ENCODE measurements around the gene ZDHHC8. TPM values are rescaled to one million over a fixed set of nuclear protein-coding genes. Genes with fewer than 3 reads are reported as not detected.

ZDHHC8 gene
- total RNA-seq = 10 to 100 TPM; 82.2 to 82.3 TPM
- polyA plus RNA-seq (2013, experiment 1 of 2) = 70.4 TPM
- polyA plus RNA-seq (2013, experiment 2 of 2) = 56.8 TPM
- long read RNA-seq, experiment 1, full-length matches to known transcripts = 2 of 16 reads
- long read RNA-seq, experiment 1, partial matches to known transcripts = 12 of 16 reads
- long read RNA-seq, experiment 1, other reads (novel, unspliced or antisense) = 2 of 16 reads
- long read RNA-seq, experiment 2, full-length matches to known transcripts = 34 of 82 reads
- long read RNA-seq, experiment 2, partial matches to known transcripts = 18 of 82 reads
- long read RNA-seq, experiment 2, other reads (novel, unspliced or antisense) = 30 of 82 reads
- long read RNA-seq, experiment 3, partial matches to known transcripts = 9 of 10 reads
- long read RNA-seq, experiment 3, other reads (novel, unspliced or antisense) = 1 of 10 reads
- long read RNA-seq, experiment 4 = 0 reads

- no peaks in the 10 kb centered on the region for H3K27me3 Mint-ChIP-seq (ENCODE audit: insufficient read depth)
- H3K27ac ChIP-seq (ENCODE audit: low read depth, low read length) = peak within 1 kb of the TSS; percentile 73
- peak within 1 kb of the TSS; percentile 57 for H3K4me3 Mint-ChIP-seq
- H3K4me1 Mint-ChIP-seq = no peaks in the 10 kb centered on the region
- no peak for TF ChIP-seq CTCF (conservative IDR thresholded peaks at IDR 0.05)
- DNase-seq = no peak
- H3K27ac Mint-ChIP-seq = no peak within 1 kb of the TSS
- no peaks in the 10 kb centered on the region for H3K4me1 ChIP-seq (ENCODE audit: control insufficient read depth, insufficient read depth, low read length)
- H3K9me3 Mint-ChIP-seq = no peaks in the 10 kb centered on the region
- H3K36me3 Mint-ChIP-seq (ENCODE audit: low read depth) = peaks cover 16% of the 10 kb centered on the region
- H3K4me3 ChIP-seq (ENCODE audit: low read length) = peak within 1 kb of the TSS; percentile 75
- H3K36me3 ChIP-seq (ENCODE audit: control insufficient read depth, insufficient read depth, low read length) = peaks cover 21% of the 10 kb centered on the region
- WGBS, 2 experiments (ENCODE audit: insufficient coverage in 1 of 2, insufficient read length in 1 of 2) = 0% methylated on average over 43 of the region's 43 CpGs; no CpG with 5 or more reads in 1 of the 2 experiments
- peak within 1 kb of the TSS; percentile 6 for H3K9ac ChIP-seq (ENCODE audit: extremely low read depth, low read length, poor library complexity, severe bottlenecking)
- H3K27me3 ChIP-seq (ENCODE audit: control insufficient read depth, insufficient read depth, low read length, poor library complexity, severe bottlenecking) = no peaks in the 10 kb centered on the region
- H3K9me3 ChIP-seq (ENCODE audit: control insufficient read depth, low read length) = no peaks in the 10 kb centered on the region
Measured at GRCh38 chr22:20131597-20131858, at the start of gene ZDHHC8. ZDHHC8 (plus strand) TSS chr22:20131804; CDS start chr22:20131948, 144 bp downstream.

GRCh38 chr22:20083157-20083890, 48.3 kb upstream of the ZDHHC8 start:
- peak; percentile 68 for DNase-seq
- no peaks in the 10 kb centered on the region for H3K9me3 ChIP-seq (ENCODE audit: control insufficient read depth, low read length)
- Mint-ChIP-seq H3K36me3 (ENCODE audit: low read depth) (peaks cover 38% of the 10 kb centered on the region), H3K4me1 (peaks cover 39% of the 10 kb centered on the region), H3K27me3 (ENCODE audit: insufficient read depth) (no peaks in the 10 kb centered on the region), H3K27ac (peak overlapping the region; percentile 87), H3K9me3 (no peaks in the 10 kb centered on the region), H3K4me3 (peak overlapping the region; percentile 85)
- WGBS, 2 experiments (ENCODE audit: insufficient coverage in 1 of 2, insufficient read length in 1 of 2) = 88 to 95% methylated on average over 10 of the region's 10 CpGs
- H3K27ac ChIP-seq (ENCODE audit: low read depth, low read length) = peak overlapping the region; percentile 61
- H3K36me3 ChIP-seq (ENCODE audit: control insufficient read depth, insufficient read depth, low read length) = peaks cover 33% of the 10 kb centered on the region
- peak overlapping the region; percentile 30 for H3K4me3 ChIP-seq (ENCODE audit: low read length)
- no peak for TF ChIP-seq CTCF (conservative IDR thresholded peaks at IDR 0.05)
- H3K9ac ChIP-seq (ENCODE audit: extremely low read depth, low read length, poor library complexity, severe bottlenecking) = no peak overlapping the region
- no peaks in the 10 kb centered on the region for H3K27me3 ChIP-seq (ENCODE audit: control insufficient read depth, insufficient read depth, low read length, poor library complexity, severe bottlenecking)
- H3K4me1 ChIP-seq (ENCODE audit: control insufficient read depth, insufficient read depth, low read length) = peaks cover 4% of the 10 kb centered on the region

GRCh38 chr22:20083891-20084546, 47.6 kb upstream of the ZDHHC8 start:
- Mint-ChIP-seq H3K27me3 (ENCODE audit: insufficient read depth) (no peaks in the 10 kb centered on the region), H3K4me3 (no peak overlapping the region), H3K27ac (peak overlapping the region; percentile 87), H3K4me1 (peaks cover 39% of the 10 kb centered on the region), H3K9me3 (no peaks in the 10 kb centered on the region), H3K36me3 (ENCODE audit: low read depth) (peaks cover 45% of the 10 kb centered on the region)
- WGBS, 2 experiments (ENCODE audit: insufficient coverage in 1 of 2, insufficient read length in 1 of 2) = 95% methylated on average over 9 to 10 of the region's 10 CpGs
- no peaks in the 10 kb centered on the region for H3K27me3 ChIP-seq (ENCODE audit: control insufficient read depth, insufficient read depth, low read length, poor library complexity, severe bottlenecking)
- H3K4me3 ChIP-seq (ENCODE audit: low read length) = peak overlapping the region; percentile 30
- no peak overlapping the region for H3K27ac ChIP-seq (ENCODE audit: low read depth, low read length)
- H3K9me3 ChIP-seq (ENCODE audit: control insufficient read depth, low read length) = no peaks in the 10 kb centered on the region
- no peak for DNase-seq
- no peak for TF ChIP-seq CTCF (conservative IDR thresholded peaks at IDR 0.05)
- no peak overlapping the region for H3K9ac ChIP-seq (ENCODE audit: extremely low read depth, low read length, poor library complexity, severe bottlenecking)
- H3K4me1 ChIP-seq (ENCODE audit: control insufficient read depth, insufficient read depth, low read length) = peaks cover 4% of the 10 kb centered on the region
- H3K36me3 ChIP-seq (ENCODE audit: control insufficient read depth, insufficient read depth, low read length) = peaks cover 40% of the 10 kb centered on the region
